SKM-1 treated with dmso at 0.1 percent for 144 hours (cell line): Measurements from ENCODE around the gene KIF9.
"Not testable (repeated sequence)": the region's sequence is repeated elsewhere in the genome, so short reads cannot be mapped to it uniquely, and the experiment has no call there.

Experiments used
- DNase-seq: peaks from one replicate; lab custom pipeline; 2025; ENCODE audit not compliant: unreplicated experiment; lab: John Stamatoyannopoulos, UW

KIF9 gene, protein sequence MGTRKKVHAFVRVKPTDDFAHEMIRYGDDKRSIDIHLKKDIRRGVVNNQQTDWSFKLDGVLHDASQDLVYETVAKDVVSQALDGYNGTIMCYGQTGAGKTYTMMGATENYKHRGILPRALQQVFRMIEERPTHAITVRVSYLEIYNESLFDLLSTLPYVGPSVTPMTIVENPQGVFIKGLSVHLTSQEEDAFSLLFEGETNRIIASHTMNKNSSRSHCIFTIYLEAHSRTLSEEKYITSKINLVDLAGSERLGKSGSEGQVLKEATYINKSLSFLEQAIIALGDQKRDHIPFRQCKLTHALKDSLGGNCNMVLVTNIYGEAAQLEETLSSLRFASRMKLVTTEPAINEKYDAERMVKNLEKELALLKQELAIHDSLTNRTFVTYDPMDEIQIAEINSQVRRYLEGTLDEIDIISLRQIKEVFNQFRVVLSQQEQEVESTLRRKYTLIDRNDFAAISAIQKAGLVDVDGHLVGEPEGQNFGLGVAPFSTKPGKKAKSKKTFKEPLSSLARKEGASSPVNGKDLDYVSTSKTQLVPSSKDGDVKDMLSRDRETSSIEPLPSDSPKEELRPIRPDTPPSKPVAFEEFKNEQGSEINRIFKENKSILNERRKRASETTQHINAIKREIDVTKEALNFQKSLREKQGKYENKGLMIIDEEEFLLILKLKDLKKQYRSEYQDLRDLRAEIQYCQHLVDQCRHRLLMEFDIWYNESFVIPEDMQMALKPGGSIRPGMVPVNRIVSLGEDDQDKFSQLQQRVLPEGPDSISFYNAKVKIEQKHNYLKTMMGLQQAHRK

DNA sequence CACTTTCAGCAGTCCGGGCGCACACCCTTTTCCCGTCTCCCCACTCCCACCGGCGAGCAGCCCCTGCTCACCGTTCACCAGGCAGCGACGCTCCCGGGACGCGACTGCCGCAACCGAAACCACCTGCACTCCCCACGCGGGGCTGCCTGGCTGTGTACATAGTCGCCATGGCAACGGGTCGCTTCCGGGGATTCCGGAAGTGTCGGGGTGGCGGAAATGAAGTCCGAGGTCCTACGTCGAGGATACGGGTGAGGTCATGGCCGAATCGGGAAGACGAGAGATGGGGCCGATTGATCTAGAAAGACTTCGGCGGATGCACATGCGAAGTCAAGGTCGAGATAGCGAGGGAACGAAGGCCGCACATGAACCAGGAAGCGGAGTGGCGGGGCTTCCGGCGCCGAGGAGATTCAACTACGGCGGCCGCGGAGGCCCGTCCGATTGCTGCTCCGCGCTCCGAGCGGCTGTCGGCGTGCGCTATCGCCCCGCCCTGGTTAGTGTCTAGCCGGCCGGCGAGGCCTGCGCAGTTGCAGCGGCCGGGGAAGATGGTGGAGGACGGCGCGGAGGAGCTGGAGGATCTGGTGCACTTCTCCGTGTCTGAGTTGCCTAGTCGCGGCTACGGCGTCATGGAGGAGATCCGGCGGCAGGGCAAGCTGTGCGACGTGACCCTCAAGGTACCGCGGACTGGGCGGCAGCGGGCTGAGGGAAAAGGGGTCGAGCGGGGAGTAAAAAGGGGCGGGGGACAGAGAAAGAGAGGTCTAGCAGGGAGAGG lies at the start of gene KIF9, which contains the start of gene KLHL18:
Gene KIF9 (minus strand): TSS at position 376 of the 769 bp plus-strand sequence. CDS start 5,425 bp downstream, outside the sequence.
Gene KLHL18 (plus strand): TSS at position 521 of the 769 bp plus-strand sequence. CDS start 22 bp downstream, at position 543.
- peak; percentile 93 for DNase-seq

DNA sequence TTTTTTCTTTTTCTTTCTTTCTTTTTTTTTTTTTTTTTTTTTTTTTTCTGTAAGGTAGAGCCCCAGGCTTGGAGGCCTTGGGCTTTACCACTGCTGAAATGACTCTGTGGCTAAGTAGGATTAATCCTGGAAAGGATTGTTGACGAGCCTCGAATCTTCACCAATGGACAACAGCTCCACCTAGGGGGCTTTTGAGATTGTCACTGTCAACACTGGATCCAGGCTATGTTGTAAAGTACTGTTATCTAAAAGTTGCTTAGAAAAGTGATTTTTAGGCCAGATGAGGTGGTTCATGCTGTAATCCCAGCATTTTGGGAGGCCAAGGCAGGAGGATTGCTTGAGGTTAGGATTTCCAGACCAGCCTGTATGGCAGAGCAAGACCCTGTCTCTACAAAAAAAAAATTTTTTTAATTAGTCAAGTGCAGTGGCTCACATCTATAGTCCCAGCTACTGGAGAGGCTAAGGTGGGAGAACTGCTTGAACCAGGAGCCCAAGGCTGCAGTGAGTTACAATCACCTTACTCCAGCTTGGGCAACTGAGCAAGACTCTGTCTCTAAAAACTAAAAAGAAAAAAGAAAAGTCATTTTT lies 41.8 kb upstream of the KIF9 start:
- DNase-seq = peak; percentile 52

DNA sequence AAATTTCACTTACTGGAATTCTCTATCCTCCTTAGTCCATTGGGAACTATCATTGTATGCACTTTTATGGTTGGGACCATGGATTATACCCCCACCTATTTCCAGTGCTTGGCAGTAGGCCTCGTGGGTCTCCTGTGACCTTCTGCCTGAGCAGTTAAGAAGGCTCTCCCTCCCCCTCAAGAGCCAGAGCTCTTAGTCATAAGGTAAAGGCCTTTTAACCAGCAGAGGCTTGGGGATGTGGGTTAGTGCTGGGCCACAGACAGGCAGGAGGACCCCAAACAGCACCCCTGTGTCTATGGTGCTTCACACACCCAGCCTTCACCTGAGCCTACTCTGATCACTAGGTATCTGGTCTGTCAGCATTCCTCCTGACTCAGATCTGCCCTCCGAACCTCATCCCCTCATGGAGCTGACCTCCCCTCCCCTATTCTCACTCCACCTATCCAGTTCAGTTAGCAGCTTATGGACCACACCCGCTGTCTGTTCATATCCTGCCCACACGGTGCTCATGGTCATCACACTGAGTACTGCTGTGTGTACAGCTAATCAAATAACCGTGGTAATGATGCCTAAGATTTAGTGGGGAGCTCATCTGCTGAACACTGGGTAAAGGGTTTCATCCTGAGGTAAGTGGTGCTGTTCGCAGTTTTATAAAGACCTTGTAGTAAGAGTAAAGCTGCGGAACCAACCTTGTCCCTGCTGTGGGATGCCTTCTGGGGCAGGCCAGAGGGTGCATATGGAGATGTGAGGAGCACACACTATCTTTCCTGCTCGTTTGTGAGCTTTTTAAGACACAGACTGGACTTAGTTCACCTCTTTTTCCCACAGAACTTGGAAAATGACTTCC lies 41.1 kb upstream of the KIF9 start:
- DNase-seq = no peak

DNA sequence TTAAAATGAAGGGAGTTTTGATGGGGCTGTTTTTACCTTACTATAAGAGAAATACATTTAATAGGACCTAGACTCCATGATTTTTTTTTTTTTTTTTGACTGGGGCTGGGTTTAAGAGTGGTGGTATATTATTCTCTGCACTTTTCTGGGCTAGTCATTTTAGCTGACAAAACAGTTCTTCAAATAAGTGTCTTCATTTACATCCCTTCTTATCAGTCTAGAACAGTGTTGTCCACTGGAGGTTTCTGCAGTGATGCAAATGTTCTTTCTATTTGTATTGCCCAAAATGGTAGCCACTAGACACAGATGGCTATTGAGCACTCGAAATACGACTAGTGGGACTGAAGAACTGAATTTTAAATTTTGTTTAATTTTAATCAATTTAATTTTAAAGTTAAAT lies 37.4 kb upstream of the KIF9 start:
- DNase-seq = no peak

DNA sequence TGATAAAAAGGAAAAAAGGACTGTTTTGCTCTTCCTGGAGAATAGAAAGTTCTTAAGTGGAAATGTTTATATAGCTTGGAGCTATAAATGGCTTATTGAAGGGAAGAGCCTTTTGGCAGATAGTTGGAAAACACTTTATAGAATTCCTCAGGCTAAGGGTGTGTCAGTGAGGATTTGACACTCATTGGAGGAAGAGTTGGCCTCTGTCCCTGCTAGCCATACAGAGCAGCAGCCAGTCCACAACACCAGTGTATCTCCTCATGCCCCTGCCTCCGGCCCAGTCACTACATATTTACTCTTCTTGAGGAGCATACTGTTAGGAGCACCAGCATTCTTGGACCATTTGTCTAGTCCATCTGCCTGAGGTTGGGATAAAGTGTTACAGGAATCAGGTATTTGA lies 36.3 kb upstream of the KIF9 start:
- DNase-seq = no peak

GRCh38 chr3:47316151-47316550 lies 33.6 kb upstream of the KIF9 start:
- DNase-seq = not testable (repeated sequence)

GRCh38 chr3:47315069-47315647 lies 32.6 kb upstream of the KIF9 start:
- no peak for DNase-seq

- no peak for DNase-seq
These were observed 31.6 kb upstream of the KIF9 start for GRCh38 chr3:47314056-47314764.

DNA sequence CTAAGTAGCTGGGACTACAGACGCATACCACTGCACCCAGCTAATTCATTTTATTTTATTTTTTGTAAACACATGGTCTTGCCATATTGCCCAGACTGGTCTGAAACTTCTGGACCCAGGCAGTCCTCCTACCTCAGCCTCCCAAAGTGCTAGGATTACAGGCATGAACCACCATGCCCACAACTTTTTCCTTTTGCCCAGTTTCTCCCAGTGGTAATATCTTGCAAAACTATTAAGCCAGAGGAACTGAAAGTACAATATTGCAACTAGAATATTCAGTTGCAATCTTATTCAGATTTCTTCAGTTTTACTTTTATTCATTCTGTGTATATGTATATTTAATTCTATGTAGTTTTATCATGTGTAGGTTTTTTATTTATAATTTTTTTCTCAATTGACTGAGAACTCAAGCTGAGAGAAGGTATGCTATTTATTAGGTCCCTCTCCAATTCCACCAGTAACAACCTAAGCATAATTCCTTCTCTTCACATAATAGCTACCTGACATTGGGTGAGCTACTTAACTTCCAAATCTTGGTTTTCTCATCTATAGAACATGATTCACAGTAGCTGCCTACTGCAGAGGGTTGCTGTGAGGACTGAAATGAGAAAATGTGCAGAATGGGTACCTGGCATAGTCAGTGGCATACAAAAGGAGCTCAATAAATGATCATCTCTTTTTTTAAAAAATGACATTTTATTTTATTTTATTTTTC lies 30.9 kb upstream of the KIF9 start:
- no peak for DNase-seq

DNA sequence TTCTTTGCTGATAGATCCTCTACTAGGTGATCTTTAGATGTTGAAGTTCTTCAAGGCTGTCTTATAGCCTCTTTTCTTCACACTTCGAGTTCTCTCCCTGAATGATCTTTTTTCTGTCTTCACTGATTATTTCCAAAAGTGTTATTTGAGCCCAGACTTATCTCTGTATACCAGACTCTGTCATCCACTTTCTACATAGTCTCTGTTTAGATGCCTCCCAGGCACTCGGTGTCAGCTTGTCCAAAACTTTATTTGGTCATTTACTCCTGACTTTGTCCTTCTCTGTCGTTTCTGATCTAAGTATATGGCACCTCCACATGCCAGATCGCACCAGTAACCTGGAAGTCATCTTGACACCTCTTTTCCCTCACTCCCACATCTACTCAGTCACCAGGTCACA lies 27.8 kb upstream of the KIF9 start:
- no peak for DNase-seq

DNA sequence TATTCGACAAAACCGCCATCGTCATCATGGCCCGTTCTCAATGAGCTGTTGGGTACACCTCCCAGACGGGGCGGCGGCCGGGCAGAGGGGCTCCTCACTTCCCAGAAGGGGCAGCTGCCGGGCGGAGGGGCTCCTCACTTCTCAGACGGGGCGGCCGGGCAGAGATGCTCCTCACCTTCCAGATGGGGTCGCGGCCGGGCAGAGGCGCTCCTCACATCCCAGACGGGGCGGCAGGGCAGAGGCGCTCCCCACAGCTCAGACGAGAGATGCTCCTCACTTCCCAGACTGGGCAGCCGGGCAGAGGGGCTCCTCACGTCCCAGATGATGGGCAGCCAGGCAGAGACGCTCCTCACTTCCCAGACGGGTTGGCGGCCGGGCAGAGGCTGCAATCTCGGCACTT lies 26.6 kb upstream of the KIF9 start:
- DNase-seq = not testable (repeated sequence)

DNA sequence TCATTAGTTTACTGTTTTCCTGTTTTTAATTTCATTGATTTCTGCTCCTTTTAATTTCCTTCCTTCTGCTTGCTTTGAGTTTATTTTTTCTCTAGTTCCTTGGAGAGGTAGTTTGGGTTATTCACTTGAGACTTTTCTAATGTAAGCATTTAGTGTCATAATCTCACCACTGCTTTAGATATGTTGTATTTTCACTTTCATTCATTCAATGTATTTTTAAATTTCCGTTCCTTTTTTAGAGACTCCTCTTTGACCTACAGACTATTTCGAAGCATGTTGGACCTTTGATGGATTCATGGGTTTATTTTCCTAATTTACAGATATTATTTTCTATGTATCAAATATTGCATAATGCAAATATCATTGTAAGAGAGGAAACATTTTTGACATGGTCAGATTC lies 23.4 kb upstream of the KIF9 start:
- DNase-seq = no peak

DNA sequence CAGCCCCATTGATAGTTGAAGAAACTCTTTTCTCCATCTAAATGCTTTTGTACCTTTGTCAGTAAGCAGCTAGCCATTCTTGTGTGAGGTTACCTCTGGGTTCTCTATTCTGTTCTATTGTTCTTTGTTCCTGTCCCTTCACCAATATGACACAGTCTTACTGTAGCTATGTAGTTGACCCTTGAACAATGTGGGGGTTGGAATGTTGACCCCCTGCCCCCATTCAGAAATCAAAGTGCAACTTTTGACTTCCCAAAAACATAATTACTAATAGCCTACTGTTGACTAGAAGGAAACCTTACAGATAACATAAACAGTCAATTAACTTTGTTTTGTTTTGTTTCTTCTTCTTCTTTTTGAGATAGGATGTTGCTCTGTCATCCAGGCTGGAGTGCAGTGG lies 18.9 kb upstream of the KIF9 start:
- no peak for DNase-seq

DNA sequence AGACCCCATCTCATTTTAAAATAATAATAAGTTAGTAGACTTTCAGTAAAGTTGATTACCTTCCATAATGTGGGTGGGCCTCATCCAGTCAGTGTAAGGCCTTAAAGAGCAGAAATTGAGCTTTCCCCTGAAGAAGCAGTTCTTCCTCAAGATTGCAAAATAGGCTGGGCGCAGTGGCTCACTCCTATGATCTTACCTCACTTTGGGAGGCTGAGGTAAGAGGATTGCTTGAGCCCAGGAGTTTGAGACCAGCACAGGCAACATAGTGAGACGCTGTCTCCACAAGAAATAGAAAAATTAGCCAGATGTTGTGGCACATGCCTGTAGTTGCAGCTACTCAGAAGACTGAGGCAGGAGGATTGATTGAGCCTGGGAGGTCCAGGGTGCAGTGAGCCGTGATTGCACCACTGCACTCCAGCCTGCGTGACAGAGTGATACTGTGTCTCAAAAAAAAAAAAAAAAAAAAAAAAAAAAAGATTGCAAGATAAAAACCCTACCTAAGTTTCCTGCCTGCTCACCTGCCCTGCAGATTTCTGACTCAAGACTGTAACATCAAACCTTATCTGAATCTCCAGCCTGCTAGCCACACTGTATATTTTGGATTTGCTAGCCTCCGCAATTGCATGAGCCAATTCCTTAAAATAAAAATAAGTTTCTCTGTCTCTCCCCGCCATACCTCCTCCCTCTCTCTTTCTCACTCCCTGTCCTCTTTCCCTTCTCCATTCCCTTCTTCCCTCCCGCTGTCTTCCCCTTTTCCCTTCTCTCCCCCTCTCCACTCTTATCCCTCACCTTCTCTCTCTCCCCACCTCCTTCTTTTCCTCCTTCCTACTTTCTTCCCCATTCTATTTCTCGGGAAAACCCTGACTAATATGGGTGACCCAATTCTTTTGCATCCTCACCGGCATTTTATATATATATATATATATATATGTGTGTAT lies 17.1 kb upstream of the KIF9 start:
- peak; percentile 5 for DNase-seq

DNA sequence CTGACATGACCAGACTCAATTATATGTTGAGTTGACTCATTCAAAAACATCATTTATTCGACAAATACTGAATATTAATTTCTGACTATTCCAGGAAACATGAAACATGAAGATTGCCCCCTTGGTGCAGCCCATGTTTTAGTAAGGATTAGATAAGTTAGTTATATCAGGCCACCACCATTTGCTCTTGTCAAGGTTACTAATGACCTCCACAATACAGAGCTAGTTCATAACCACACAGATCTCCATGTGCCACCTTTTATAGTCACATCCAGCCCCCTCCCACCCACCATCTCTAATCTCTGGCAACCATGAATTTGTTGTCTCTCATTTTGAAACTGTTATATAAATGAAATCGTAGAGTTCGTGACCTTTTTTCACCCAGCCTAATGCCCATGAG lies 15.8 kb upstream of the KIF9 start:
- no peak for DNase-seq

GRCh38 chr3:47296562-47297302 lies 14.1 kb upstream of the KIF9 start:
- DNase-seq = no peak

DNA sequence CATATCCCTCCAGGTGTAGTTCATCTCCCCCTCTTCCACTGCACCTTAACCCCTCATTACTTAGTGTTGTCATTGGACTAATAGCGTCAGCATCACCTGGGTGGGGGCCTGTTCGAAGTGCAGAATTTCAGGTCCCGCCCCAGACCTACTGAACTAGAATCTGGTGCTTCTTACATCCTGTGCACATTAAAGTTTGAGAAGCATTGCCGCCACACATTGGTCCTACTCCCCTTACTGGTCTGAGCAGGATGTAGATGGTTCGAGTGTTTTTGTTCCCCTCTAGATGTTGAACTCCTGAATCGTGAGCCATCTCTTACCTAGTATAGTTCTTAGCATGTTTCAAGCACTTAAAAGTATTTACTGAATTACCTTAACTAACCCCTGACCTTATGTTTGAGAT lies 13.4 kb upstream of the KIF9 start:
- DNase-seq = no peak
